OCI-M1 (cell line): ENCODE measurements around the gene ZNF3.

Experiments
- DNase-seq: peaks from one replicate; lab custom pipeline; 2025; lab: John Stamatoyannopoulos, UW

ZNF3 gene

GRCh38 chr7:100109521-100110163 lies 28.1 kb upstream of the ZNF3 start:
- DNase-seq = no peak

GRCh38 chr7:100107890-100108289 lies 26.4 kb upstream of the ZNF3 start:
- no peak for DNase-seq

GRCh38 chr7:100107125-100107737 lies 25.7 kb upstream of the ZNF3 start:
- no peak for DNase-seq

GRCh38 chr7:100106633-100107032 lies 25.1 kb upstream of the ZNF3 start:
- DNase-seq = no peak

- DNase-seq = no peak
These were observed 24.0 kb upstream of the ZNF3 start for GRCh38 chr7:100105534-100105933.

GRCh38 chr7:100102950-100103840 lies 21.7 kb upstream of the ZNF3 start:
- no peak for DNase-seq

GRCh38 chr7:100101016-100101862 lies 19.7 kb upstream of the ZNF3 start, which contains the start of the genes AP4M1 and MCM7:
Gene AP4M1, plus strand, starts transcription at chr7:100101643. Its CDS starts 72 bp downstream, at chr7:100101715.
Gene MCM7, minus strand, starts transcription at chr7:100101397. Its CDS starts 103 bp downstream, at chr7:100101294.
- DNase-seq = peak; percentile 100

GRCh38 chr7:100100420-100101015 lies 19.0 kb upstream of the ZNF3 start:
- DNase-seq = peak; percentile 97

- DNase-seq = no peak
These were observed 17.9 kb upstream of the ZNF3 start for GRCh38 chr7:100099452-100099851.

GRCh38 chr7:100098913-100099312 lies 17.4 kb upstream of the ZNF3 start:
- no peak for DNase-seq

- DNase-seq = no peak
These were observed 14.2 kb upstream of the ZNF3 start for GRCh38 chr7:100095704-100096103.

GRCh38 chr7:100095289-100095688 lies 13.8 kb upstream of the ZNF3 start:
- no peak for DNase-seq

GRCh38 chr7:100093925-100094486 lies 12.5 kb upstream of the ZNF3 start:
- DNase-seq = no peak

- DNase-seq = no peak
These were observed 12.0 kb upstream of the ZNF3 start for GRCh38 chr7:100093498-100093897.

- DNase-seq = no peak
These were observed 11.5 kb upstream of the ZNF3 start for GRCh38 chr7:100093054-100093453.

GRCh38 chr7:100091411-100092181 lies 10.1 kb upstream of the ZNF3 start:
- peak; percentile 51 for DNase-seq

GRCh38 chr7:100090527-100091410 lies 9.2 kb upstream of the ZNF3 start:
- no peak for DNase-seq

- DNase-seq = no peak
These were observed 8.1 kb upstream of the ZNF3 start for GRCh38 chr7:100089458-100090196.
